ENCODE data around the gene TLE2. TPM values are rescaled to one million over a fixed set of nuclear protein-coding genes. Genes with fewer than 3 reads are reported as not detected.

Gene TLE2
- total and polyA plus RNA-seq, 2 donors, result 2.0 to 16.8 TPM

Other genes starting within 250 kb of the TLE2 start
- 29.4 TPM for gene SGTA, start 246.0 kb downstream of the TLE2 start, total RNA-seq
- 55.4 TPM for gene SGTA, start 246.0 kb downstream of the TLE2 start, polyA plus RNA-seq
- gene THOP1, start 243.8 kb downstream of the TLE2 start, total RNA-seq, result 62.7 TPM
- gene THOP1, start 243.8 kb downstream of the TLE2 start, polyA plus RNA-seq, result 93.9 TPM
- 4.4 TPM for gene ZNF554, start 209.4 kb downstream of the TLE2 start, total RNA-seq
- gene ZNF554, start 209.4 kb downstream of the TLE2 start, polyA plus RNA-seq, result 7.1 TPM
- gene ZNF555, start 187.8 kb downstream of the TLE2 start, total RNA-seq, result 4.2 TPM
- gene ZNF555, start 187.8 kb downstream of the TLE2 start, polyA plus RNA-seq, result 4.2 TPM
- 0.33 TPM for gene ZNF556, start 161.9 kb downstream of the TLE2 start, total RNA-seq
- gene ZNF556, start 161.9 kb downstream of the TLE2 start, polyA plus RNA-seq, result 0.16 TPM
- 3.3 TPM for gene ZNF57, start 128.4 kb downstream of the TLE2 start, total RNA-seq
- 7.8 TPM for gene ZNF57, start 128.4 kb downstream of the TLE2 start, polyA plus RNA-seq
- 7.7 TPM for gene ZNF77, start 84.3 kb downstream of the TLE2 start, total RNA-seq
- gene ZNF77, start 84.3 kb downstream of the TLE2 start, polyA plus RNA-seq, result 4.6 TPM
- 1.4 TPM for gene TLE6, start 51.7 kb downstream of the TLE2 start, total RNA-seq
- gene TLE6, start 51.7 kb downstream of the TLE2 start, polyA plus RNA-seq, result 4.9 TPM
- 302 TPM for gene TLE5, start 33.2 kb upstream of the TLE2 start, total RNA-seq
- gene TLE5, start 33.2 kb upstream of the TLE2 start, polyA plus RNA-seq, result 540 TPM
- gene GNA11, start 65.1 kb upstream of the TLE2 start, total RNA-seq, result 6.8 TPM
- 18.4 TPM for gene GNA11, start 65.1 kb upstream of the TLE2 start, polyA plus RNA-seq
- 58.5 TPM for gene GNA15, start 106.8 kb upstream of the TLE2 start, total RNA-seq
- 21.8 TPM for gene GNA15, start 106.8 kb upstream of the TLE2 start, polyA plus RNA-seq
- gene S1PR4, start 149.5 kb upstream of the TLE2 start, total RNA-seq, result 24.2 TPM
- 18.6 TPM for gene S1PR4, start 149.5 kb upstream of the TLE2 start, polyA plus RNA-seq
- gene NCLN, start 156.7 kb upstream of the TLE2 start, total RNA-seq, result 14.5 TPM
- 62.6 TPM for gene NCLN, start 156.7 kb upstream of the TLE2 start, polyA plus RNA-seq
- 0.28 TPM for gene CELF5, start 195.4 kb upstream of the TLE2 start, total RNA-seq
- 1.4 TPM for gene CELF5, start 195.4 kb upstream of the TLE2 start, polyA plus RNA-seq

Measured in thymus (tissue), 2 donors.